Mononuclear cell (primary cell): ENCODE measurements around the gene RAE1. TPM values are rescaled to one million over a fixed set of nuclear protein-coding genes. Genes with fewer than 3 reads are reported as not detected.

Experiments used
- H3K27me3 ChIP-seq: 2 replicates; pipeline ENCODE4 v1.6.0; 2011; ENCODE audit warnings: low read length, control low read depth; ENCODE audit not compliant: insufficient read depth
- H3K4me1 ChIP-seq: 2 replicates; pipeline ENCODE4 v1.5.1; 2011; ENCODE audit warnings: mild to moderate bottlenecking, low read length, control low read depth; ENCODE audit not compliant: insufficient read depth
- H3K4me3 ChIP-seq: 2 replicates; pipeline ENCODE4 v1.5.1; 2011; ENCODE audit warnings: mild to moderate bottlenecking, low read length, moderate library complexity
- H3K9me3 ChIP-seq: 2 replicates; pipeline ENCODE4 v1.5.1; 2011; ENCODE audit warnings: low read depth, mild to moderate bottlenecking, control low read depth, low read length
- total RNA-seq: library from RNA; depleted of rRNA; stranded (reverse); fragments of >200 nt; gene quantifications from one replicate; pipeline ENCODE4 v1.2.3, GENCODE V29; 2012

Gene RAE1
- total RNA-seq, 1 donor = 37.6 TPM

DNA sequence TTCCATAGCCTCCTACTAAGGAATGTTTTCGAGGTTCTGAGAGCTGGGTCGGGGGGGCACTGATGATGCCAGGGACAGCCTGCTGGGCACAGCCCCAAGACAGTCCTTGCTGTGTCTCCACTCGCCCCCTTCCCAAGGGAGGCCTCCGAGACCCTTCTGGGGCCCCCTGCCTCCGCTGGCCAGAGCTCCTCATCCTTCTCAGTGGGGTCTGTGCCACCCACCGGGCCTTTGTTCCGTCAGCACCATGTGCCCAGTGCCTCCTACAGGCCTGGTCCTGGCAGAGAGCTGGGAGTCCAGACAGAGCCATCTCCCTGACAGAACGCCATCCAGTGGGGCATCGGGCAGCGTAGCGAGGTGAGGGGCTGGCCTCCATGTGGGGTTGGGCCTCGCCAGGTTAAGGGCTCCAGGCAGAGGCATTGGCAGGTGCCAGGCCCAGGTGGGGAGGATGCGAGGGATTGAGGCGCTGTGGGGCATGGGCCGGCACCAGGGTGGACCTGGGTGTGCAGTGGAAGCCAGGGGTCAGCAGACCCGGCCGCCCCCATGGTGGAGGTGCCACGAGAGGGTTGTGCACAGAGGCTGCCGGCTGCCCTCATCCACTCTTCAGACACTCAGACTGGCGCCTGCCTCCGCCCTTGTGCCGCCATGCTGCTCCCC, 53.5 kb downstream of the RAE1 start:
- H3K27me3 ChIP-seq = no peaks in the 10 kb centered on the region
- no peak overlapping the region for H3K4me3 ChIP-seq
- H3K4me1 ChIP-seq = peaks cover 52% of the 10 kb centered on the region
- no peaks in the 10 kb centered on the region for H3K9me3 ChIP-seq

GRCh38 chr20:57405236-57406016, 54.4 kb downstream of the RAE1 start:
- peaks cover 43% of the 10 kb centered on the region for H3K4me1 ChIP-seq
- no peaks in the 10 kb centered on the region for H3K27me3 ChIP-seq
- H3K9me3 ChIP-seq = no peaks in the 10 kb centered on the region
- H3K4me3 ChIP-seq = no peak overlapping the region

- Histone ChIP-seq H3K27me3 (no peaks in the 10 kb centered on the region), H3K9me3 (no peaks in the 10 kb centered on the region), H3K4me3 (no peak overlapping the region), H3K4me1 (peaks cover 22% of the 10 kb centered on the region)
Observed at GRCh38 chr20:57407541-57407956, 56.5 kb downstream of the RAE1 start.

DNA sequence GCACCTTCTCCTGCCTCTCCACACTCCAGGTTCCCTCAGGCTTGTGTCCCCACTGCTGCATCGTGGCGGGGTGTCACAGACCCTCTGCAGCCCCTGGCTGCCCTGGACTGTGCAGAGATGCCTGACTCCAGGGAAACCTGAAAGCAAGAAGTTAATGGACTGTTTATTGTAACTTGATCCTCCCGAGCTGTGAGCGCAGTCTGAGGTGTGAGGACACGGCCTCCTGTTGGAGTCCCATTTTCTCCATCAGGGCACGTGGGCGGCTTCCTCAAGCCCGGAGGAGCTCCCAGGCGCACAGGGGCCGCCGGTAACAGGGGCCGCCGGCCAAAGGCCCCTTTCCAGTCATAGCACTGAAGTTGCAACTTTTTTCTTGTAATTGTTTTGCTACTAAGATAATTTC, 57.1 kb downstream of the RAE1 start:
- no peaks in the 10 kb centered on the region for H3K27me3 ChIP-seq
- H3K9me3 ChIP-seq = no peaks in the 10 kb centered on the region
- H3K4me3 ChIP-seq = no peak overlapping the region
- H3K4me1 ChIP-seq = peaks cover 16% of the 10 kb centered on the region

- peaks cover 11% of the 10 kb centered on the region for H3K4me1 ChIP-seq
- H3K9me3 ChIP-seq = no peaks in the 10 kb centered on the region
- H3K4me3 ChIP-seq = no peak overlapping the region
- H3K27me3 ChIP-seq = no peaks in the 10 kb centered on the region
Observed at GRCh38 chr20:57408536-57409233, 57.6 kb downstream of the RAE1 start.

- H3K4me3 ChIP-seq = no peak overlapping the region
- no peaks in the 10 kb centered on the region for H3K27me3 ChIP-seq
- no peaks in the 10 kb centered on the region for H3K9me3 ChIP-seq
- H3K4me1 ChIP-seq = peaks cover 5% of the 10 kb centered on the region
Observed at GRCh38 chr20:57409316-57409671, 58.2 kb downstream of the RAE1 start.

DNA sequence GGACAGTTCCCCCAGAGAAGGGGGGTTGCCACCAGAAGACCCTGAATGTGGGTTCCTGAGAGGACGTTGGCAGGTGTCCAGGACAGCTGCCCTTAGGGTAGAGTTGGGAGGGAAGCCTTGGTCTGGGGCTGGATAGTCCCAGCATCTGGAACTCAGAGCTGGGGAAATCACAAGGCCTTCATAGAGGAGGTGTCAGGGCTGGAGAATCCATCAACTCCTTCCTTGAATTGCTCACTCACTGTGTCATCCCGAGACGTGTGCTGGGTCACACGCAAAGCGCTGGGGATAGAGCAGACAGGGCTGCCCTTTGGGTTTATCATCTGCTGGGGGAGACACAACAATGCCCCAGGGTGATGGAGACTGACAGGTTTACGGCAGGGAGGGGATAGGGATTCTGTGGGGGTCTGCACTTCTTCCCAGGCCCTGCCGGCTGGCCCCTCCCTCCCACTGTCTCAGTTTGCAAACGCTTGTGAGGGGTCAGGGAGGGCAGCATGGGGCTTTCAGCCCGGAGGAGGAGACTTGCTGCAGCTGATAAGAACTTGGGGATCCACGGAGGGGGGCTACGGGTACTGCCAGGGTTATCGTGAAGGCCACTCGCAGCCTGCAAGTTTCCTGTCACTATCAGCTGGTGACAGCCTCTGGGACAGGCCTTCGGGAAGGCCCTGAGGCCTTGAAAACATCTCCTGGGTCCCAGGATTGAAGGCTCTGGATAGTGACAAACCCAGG, 58.8 kb downstream of the RAE1 start:
- H3K4me1 ChIP-seq = peaks cover 3% of the 10 kb centered on the region
- H3K27me3 ChIP-seq = no peaks in the 10 kb centered on the region
- H3K9me3 ChIP-seq = no peaks in the 10 kb centered on the region
- H3K4me3 ChIP-seq = no peak overlapping the region

GRCh38 chr20:57410398-57410920, 59.4 kb downstream of the RAE1 start:
- H3K4me3 ChIP-seq = no peak overlapping the region
- H3K9me3 ChIP-seq = no peaks in the 10 kb centered on the region
- H3K27me3 ChIP-seq = no peaks in the 10 kb centered on the region
- H3K4me1 ChIP-seq = peaks cover 7% of the 10 kb centered on the region

DNA sequence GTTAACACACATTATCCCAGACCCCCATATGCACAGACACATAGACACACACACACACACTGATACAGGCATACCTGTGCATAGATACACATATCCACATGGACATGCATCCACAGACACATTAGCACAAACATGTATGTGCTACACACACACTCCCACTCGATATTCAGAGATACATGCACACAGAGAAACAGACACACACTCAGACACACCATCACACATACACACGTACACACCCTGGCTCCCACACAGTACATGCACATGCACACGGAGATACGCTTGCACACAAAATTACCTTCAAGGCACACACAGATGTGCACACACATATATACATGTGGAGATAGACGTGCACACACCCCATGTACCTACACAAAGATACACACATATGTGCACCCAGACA, 59.9 kb downstream of the RAE1 start:
- no peak overlapping the region for H3K4me3 ChIP-seq

GRCh38 chr20:57411406-57412283, 60.6 kb downstream of the RAE1 start:
- no peaks in the 10 kb centered on the region for H3K9me3 ChIP-seq
- peaks cover 7% of the 10 kb centered on the region for H3K4me1 ChIP-seq
- H3K4me3 ChIP-seq = no peak overlapping the region
- H3K27me3 ChIP-seq = no peaks in the 10 kb centered on the region

More for the DNA sequence above, 59.9 kb downstream of the RAE1 start:
- H3K27me3 ChIP-seq = no peaks in the 10 kb centered on the region
- peaks cover 7% of the 10 kb centered on the region for H3K4me1 ChIP-seq
- H3K9me3 ChIP-seq = no peaks in the 10 kb centered on the region

DNA sequence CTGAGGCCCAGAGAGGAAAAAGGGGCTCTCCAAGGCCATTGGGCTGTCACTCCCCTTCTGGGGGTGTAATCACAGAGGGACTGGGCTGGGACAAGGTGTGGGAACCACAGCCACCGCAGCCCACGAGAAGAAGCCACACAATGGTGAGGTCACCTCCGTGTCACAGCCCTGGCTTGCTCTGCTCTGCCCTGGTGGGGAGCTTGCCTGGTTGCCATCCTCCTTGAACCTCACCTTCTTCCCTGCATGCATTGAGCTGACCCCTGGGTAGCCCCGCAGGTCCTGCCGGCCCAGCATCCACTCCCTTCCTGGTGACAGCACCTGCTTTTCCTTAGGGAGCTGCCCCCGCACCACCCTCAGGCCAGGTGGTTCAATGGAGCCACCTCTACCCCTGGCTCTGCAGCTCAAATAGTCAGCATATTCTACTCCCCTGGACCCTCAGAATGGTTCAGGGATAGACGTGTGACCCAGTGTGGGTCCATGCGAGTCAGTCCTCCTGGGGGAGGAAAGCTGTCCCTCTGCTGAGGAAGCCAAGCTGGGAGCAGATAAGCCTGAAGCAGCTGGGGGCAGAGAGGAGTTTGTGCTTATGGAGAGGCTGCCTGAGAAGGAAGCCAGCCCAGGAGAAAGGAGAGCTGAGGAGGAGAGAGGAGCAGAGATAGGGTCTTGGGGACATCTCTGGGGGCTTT, 61.4 kb downstream of the RAE1 start:
- peaks cover 7% of the 10 kb centered on the region for H3K4me1 ChIP-seq
- H3K9me3 ChIP-seq = no peaks in the 10 kb centered on the region
- H3K27me3 ChIP-seq = no peaks in the 10 kb centered on the region
- no peak overlapping the region for H3K4me3 ChIP-seq

GRCh38 chr20:57413986-57414385, 62.9 kb downstream of the RAE1 start:
- Histone ChIP-seq H3K4me3 (no peak overlapping the region), H3K9me3 (no peaks in the 10 kb centered on the region), H3K27me3 (no peaks in the 10 kb centered on the region), H3K4me1 (peaks cover 14% of the 10 kb centered on the region)

DNA sequence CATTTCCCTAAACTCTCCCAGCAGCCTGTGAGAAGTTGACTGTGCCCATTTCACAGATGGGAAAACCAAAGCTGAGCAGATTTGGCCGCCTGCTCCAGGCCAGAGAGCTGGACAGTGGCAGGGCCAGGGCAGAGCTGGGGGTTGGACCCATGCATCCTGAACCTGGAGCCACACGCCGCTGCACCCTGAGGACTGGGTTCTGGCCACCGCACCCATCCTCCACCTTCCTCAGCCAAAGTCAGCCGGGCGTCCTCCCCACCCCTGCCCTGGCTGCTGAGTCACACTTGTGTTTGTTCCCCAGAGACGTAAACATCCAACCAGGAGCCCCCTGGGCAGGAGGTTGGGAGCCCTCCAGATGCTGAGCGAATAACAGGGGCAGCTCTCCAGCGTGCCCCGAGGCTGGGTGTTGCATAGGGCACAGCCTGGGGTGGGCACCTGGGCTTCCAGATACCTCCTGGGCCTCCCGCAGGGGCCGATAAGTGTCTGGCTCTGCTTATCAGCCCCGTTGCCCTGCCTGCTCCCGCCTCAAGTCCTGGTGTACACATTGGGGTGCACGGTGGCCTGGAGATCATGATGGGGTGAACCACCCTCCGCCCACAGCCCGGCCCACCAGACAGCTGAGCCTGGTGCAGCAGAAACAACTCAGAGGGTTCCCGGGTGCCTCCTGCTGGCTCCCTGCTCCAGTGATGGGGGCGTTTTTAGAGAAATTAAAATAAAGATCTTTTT, 64.0 kb downstream of the RAE1 start:
- no peaks in the 10 kb centered on the region for H3K9me3 ChIP-seq
- no peak overlapping the region for H3K4me3 ChIP-seq
- no peaks in the 10 kb centered on the region for H3K27me3 ChIP-seq
- H3K4me1 ChIP-seq = peaks cover 14% of the 10 kb centered on the region
